Fibroblast of skin of right biceps (primary cell): ENCODE measurements around the gene TRIM14.
"Not testable (repeated sequence)": the region's sequence is repeated elsewhere in the genome, so short reads cannot be mapped to it uniquely, and the experiment has no call there.

Experiments
- DNase-seq: peaks from one replicate; pipeline ENCODE4 v3.0.0-alpha.2; 2013

TRIM14 gene

DNA sequence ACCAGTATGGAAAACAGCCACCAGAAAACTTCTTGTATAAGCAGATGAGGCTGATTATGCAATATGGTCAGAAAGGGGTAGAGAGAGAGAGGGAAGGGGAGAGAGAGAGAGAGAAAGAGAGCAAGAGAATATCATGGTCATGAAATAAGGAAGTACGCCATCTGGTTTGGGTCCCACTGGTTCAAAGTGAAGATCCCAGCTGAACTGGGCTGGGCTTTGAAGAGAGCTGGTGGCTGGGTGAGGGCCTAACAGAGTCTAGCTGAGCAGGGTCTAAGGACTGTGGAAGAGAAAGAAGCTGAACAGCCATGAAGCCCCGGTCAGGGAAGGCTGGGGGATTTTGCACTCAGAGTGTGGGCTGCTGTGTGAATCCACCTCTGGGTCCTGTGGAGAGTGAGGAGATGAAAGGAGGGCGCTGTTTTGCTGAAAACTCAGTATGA lies 14.6 kb downstream of the TRIM14 start:
- DNase-seq, result no peak

DNA sequence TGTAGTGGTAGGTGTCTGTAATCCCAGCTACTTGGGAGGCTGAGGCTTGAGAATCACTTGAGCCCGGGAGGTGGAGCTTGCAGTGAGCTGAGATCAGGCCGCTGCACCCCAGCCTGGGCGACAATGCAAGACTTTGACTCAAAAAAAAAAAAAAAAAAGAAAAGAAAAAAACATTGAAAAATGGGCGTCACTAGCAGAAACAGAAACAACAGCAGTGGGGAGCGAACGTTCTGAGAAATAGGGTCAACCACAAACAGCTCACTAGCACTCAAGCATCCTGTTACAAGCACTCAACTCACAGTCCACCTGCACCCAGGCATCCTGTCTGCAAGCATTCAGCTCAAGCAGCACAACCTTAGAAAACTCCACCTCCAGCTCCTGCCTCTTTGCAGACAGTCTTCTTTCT lies 17.2 kb downstream of the TRIM14 start:
- DNase-seq, result no peak

DNA sequence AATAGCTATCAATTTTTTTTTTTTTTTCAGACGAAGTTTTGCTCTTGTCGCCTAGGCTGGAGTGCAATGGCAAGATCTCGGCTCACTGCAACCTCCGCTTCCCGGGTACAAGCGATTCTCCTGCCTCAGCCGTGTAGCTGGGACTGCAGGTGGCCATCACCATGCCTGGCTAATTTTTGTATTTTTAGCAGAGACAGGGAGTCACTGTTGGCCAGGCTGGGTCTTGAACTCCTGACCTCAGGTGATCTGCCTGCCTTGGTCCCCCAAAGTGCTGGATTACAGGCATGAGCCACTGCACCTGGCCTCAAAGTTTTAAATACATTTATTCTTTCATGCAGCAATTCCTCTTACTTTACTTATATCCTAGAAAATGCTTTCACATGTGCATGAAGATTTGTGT lies 17.6 kb downstream of the TRIM14 start:
- no peak for DNase-seq

DNA sequence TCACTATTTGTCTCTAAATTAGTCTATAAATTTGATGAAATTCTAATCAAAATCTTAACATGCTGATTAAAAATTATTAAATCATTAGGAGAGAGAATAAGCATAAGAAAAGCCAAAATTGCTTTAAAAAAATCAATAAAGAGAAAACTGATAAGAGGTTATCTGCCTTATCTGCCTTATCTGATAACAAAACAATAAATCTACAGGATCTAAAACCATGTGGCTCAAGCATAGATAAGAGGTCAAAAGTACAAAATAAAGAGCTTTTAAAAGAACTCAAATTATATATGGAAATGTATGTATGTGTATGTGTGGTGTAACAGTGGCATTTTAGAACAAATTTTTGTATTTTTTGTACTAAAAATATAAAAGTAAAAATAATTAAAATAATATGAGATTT lies 18.6 kb downstream of the TRIM14 start:
- no peak for DNase-seq

DNA sequence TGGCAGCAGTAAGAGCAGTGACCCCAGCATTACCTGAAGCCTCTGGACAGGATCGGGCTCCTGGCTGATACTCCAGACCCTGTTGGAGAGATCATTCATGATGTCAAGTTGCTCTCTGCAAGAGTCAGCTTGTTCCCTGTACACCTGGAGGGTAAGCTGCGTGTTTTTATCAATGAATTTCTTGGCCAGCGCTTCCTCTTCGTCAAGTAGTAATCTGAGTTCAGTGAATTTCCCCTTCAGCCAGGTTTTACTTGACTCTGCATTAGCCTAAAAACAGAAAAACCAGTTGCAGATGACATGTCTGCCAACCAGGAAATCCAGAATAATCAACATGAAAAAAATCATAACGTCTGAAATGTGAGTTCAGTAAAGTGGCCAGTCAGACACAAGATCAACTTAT lies 19.1 kb downstream of the TRIM14 start:
- DNase-seq, result no peak

DNA sequence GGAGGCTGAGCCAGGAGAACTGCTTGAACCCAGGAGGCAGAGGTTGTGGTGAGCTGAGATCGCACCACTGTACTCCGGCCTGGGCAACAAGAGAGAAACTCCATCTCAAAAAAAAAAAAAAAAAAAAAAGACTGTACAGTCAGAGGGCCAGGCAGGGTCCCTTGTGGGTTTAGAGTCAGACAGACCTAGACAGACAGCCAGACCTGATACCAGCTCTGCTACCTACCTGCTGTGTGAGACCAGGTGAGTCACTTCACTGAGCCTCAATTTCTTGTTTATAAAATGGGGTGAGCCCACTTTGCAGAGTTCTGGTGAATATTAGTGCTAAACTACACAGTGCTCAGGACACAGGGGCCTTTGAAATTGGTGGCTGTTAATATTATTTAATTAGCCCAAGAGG lies 19.7 kb downstream of the TRIM14 start:
- DNase-seq, result no peak

DNA sequence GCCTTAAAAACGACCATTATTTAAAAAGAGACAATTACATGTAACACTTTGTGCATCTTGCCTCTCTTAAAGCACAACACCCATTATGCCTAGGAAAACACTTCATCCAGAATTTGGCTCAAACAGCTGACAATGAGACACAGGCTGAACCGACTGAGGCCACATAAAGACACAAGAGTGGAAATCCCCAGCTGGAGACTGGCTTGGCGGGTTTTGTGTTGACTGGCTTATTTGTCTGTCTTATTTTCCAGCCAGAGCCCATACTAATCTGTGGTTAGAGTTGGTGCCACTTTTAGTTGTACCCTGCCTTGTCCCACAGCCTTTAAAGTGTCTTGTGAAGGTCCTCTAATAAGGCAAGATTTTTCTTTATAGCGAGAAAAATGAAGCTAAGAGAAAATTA lies 21.2 kb downstream of the TRIM14 start:
- DNase-seq, result no peak

DNA sequence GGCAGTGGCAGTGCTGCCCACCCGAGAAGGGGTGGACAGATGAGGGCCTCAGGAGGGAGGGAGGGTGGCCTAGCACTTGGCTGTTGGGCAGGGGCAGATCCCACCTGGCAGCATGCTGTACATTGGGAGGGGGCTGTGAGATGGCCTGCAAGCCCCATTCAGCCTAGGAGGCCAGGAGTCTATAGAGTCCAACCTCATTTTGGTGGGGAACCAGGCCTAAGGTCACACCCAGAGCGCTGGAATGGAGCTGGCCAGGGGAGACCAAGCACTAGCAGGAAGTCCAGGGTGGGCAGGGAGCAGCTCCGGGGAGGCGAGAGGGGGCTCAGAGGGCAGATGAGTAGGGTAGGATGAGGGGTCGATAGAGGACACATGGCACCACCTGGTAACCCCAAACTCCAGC lies 22.9 kb downstream of the TRIM14 start:
- DNase-seq, result no peak

DNA sequence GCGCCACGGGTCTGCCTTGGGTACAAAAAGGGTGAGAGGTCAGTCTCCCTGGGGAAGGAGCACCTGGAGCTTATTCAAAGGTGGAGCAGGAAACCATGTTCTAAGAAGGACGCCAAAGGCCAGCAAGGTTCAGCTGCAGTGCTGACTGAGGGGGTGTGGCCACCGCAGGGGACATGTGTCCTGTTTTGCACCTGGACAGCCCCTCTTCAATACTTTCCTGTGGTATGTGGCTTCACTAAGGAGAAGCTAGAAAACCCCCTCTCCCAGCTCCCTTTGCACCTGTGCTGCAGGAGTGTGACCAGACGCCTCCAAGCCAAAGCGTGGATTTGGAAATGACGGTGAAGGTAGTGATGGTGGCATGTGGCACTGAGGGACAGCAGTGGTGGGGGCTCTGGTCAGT lies 23.6 kb downstream of the TRIM14 start:
- no peak for DNase-seq

DNA sequence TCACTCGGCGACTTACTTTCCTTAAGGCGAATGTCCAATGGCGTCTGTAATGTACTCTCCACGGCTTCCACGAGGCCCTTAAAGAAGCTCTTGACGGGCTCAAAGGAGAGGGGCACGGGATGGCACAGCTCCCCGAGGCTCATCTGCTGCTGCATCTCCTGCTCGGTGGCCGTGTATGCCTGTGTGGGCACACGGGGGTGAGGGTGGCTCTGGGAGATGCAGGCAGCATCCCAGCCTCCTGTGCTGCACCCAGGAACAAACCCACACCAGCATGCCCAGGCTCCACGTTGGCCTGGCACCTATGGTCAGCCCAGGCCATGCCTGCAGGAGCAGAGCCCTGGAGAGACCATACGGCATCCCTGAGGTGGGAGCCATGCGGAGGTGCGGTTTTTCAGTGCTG lies 24.2 kb downstream of the TRIM14 start:
- no peak for DNase-seq

DNA sequence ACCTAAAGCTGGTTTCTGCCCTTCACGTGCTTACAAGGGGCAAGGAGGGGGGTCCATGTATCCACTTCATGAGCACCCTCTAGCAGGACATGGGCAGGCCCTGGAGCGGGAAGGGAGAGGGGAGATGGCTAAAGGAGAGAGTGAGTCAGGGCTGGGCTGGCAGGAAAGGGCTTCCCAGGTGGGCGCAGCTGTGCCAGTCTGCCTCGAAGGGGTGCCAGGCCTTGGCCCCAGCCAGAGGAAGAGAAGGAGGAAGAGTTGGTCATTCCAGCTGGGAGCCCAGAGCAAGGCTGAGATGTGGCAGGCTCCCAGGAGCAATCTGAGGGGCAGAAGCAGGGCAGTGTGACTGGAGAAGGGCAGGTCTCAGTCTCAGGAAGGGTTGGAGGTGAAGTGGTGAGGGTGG lies 24.7 kb downstream of the TRIM14 start:
- DNase-seq, result no peak

DNA sequence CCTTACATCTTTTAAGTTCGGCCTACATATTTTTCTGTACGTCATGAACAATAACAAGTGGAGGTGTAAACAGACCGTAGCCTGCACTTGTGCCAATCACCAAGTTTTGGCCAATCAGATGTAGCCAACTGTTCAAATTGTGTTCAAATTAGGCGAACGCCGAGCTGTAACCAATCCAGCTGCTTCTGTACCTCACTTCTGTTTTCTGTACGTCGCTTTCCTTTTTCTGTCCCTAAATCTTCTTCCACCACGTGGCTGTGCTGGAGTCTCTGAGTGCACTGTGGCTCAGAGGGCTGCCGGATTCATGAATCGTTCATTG lies 26.4 kb downstream of the TRIM14 start:
- DNase-seq, result no peak

DNA sequence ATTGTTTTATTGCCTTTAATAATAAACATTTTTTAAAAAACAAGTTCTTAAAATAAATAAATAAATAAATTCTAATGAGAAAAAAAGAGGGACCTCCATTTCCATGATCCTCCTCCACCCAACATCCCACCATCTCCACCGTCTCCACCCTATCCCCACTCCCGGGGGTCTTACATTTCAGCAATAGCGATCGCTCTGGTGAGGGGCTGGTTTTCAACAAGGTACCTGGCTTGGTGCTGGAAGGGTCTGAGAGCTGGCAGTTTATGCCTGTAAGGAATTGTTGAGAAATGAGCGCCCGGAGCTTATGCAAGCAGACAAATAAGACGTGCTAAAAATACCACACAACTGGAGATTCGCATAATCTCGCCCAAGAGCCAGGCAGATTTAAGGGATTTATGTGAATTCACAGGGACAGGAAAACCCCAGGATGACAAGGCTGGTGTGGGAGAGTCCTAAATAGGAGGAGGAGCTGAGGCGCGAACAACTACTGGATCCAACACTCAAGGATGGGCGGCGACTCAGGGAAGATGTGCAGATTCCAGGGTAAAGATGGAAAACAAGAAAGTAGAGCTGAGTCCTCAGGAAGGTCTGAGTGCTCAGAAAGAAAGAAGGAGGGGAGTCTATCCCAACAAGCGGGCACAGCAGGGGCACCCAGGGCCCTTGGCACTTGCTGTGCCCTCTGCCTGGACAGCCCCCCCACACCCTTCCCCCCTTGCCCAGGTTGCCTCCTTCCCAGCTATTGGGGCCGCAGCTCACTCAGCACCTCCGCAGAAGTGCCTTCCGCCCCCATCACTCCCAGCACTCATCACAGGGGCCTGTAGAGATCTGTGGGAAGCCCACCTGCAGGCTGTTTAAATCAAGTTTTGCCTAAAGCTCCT lies 27.0 kb downstream of the TRIM14 start:
- peak; percentile 8 for DNase-seq

DNA sequence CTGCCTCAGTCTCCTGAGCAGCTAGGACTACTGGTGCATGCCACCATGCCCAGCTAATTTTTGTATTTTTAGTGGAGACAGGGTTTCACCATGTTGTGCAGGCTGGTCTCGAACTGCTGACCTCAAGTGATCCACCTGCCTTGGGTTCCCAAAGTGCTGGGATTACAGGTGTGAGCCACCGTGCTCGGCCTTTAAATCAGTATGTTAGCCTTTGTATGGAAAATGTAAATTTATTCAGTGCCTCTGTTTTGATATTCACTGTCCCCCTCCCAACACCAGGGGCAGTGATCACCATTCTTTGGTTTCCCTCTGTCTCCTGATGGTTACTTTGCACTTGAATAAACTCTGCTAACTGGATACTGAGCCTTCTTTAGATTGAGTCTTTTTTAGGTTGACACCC lies 28.3 kb downstream of the TRIM14 start:
- DNase-seq, result not testable (repeated sequence)

DNA sequence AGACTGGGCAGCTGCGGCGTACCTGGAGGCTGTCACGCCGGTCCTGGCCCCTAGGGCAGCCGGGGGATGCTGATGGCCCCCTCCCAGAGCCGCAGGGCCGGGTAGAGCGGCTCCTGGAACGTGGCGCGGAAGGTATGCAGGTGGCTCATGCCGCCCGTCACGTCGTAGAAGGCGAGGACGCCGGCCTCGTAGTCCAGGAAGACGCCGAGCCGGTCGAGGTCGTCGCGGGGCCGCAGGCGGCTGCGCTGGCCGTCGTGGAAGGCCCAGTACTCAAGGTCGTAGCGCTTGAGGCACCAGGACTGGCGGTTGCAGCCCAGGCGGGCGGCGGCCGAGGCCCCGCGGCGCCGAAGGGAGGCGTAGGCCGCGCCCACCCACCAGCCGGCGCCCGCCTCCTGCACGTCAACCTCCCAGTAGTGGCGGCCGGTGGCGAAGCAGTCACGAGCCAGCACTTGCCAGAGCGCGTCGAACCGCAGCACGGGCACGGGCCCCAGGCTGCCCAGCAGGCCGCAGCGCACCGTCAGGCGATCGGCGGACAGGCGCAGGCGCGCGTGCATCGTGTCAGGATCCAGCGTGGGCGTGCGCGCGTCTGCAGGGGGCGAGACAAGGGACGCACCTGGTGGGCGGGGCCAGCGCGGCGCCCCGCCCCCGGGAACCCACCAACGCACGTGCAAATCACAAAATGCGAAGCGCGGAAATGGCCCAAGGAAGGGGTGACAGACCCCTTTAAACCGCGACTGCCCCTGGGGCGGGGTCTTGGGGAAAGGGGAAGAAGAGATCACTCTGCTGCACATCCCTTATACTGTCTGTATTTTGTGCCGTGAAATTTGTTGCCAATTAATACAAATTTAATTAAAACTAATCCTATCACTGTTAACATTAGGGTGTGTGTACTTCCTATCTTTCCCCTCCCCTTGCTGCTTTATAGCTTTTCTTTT lies 31.3 kb downstream of the TRIM14 start:
- peak; percentile 61 for DNase-seq

DNA sequence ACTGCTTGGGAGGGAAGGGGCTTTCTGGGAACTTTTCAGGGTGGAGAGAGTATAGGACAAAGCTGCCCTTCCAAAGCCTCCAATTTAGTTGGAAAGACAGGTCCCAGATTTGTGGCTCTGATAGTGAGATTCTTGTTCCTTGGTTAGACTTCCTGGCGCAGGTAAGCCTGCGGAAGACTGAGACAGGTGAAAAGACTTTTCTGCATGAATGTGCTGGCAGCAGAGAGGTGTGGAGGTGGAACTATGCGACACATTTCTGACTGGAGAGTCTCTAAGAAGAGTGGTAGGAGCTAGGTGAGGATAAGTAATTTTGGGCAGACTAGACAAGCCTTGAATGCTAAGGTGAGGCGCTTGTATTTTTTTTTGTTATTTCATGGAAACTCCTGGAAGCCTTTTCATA lies 32.6 kb downstream of the TRIM14 start:
- no peak for DNase-seq

DNA sequence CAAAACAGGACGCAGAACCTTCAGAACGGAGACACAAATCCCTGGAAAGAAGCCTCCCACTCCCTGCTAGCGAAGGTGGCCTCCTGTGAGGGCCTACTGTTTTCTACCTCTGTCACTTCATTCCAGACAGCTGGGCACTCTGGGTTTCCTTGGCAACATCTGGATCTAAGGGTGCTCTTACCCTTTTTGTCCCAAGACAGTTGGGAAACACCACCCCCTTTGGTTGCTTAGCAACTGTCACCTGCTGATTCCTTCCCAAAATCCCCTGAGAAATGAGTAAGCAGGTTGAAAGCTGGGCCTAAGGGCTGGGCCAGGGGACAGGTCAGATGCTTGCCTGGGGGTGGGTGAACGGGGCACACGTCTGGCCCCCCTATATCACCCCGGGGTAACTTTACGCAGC lies 33.1 kb downstream of the TRIM14 start:
- peak; percentile 8 for DNase-seq

DNA sequence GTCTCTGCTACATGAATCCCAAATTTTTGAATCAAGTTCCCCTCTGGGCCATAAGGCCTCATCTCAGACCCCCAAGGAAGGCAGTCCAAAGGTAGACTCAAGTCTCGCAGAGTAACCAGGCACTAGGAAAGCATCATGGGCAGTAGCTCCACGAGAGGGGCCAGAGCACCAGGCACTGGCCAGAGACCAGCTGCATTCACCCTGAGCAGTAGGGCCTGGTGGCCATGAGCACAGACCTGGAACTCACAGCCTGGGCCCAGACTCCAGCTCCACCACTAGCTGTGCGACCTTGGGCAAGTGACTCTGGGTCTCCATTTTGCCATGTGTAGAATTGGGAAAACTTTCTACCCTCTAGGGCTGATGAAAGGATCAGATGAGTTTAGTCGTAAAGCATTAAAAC lies 34.0 kb downstream of the TRIM14 start:
- DNase-seq, result no peak

DNA sequence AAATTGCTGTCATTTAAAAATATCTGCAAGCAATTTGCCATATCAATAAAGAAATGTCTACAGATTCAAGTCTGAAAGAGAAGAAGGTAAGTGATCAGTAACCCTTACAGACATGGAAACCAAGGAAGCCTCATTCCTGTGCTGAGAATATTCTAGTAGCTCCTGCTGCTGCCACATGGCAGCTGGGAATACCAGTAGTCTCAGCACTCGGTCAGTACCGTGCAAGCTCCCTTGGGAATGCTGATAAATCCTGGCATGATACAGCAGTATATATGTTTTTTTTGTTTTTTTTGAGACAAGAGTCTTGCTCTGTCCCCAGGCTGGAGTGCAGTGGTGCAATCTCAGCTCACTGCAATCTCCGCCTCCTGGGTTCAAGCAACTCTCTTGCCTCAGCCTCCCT lies 34.6 kb downstream of the TRIM14 start:
- no peak for DNase-seq

DNA sequence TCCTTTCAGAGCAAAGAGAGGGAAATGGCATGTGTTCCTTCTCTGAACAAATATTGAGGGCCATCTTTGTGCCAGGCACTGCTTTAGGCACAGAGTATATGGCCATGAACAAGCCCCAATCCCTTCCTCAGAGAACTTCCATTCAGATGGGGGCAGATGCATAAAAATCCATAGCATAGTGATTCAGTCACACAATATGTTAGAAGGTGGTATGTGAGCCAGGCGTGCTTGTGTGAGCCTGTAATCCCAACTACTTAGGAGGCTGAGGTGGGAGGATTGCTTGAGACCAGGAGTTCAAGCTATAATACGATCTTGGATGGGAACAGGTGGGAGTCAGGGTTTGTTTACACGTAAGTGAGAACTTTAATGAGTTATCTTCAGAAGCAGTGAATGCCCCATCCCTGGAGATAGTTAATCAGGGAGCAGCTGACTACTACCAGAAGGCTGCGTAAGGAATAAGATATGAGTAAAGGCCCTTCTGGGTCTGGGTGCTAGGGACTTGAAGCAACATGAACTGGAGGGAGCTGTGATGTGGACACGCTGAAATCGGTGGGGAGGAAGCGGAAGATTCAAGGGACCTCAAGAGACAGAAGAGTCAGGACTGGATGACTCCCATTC lies 35.3 kb downstream of the TRIM14 start:
- no peak for DNase-seq

DNA sequence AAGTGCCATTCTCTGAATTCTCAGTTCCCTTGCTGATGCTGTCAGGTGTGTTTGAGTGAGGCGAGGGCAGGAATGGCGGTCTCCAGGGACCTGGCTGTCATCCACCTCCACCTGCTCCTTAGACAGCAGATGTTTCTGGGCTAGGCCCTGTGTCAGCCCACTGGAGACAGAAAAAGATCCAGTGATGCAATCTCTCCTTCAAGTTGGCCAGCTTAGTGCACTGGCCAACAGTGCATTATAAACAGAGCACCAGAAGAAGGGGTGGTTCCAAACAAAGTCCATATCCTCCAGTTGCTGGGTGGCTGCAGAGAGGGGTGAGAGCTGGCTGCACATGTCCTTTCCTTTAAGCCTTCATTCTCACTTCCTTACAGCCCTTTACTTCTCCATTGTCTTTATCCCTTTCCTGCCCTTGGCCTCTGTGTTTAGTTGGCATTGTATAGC lies 35.9 kb downstream of the TRIM14 start:
- DNase-seq, result no peak

DNA sequence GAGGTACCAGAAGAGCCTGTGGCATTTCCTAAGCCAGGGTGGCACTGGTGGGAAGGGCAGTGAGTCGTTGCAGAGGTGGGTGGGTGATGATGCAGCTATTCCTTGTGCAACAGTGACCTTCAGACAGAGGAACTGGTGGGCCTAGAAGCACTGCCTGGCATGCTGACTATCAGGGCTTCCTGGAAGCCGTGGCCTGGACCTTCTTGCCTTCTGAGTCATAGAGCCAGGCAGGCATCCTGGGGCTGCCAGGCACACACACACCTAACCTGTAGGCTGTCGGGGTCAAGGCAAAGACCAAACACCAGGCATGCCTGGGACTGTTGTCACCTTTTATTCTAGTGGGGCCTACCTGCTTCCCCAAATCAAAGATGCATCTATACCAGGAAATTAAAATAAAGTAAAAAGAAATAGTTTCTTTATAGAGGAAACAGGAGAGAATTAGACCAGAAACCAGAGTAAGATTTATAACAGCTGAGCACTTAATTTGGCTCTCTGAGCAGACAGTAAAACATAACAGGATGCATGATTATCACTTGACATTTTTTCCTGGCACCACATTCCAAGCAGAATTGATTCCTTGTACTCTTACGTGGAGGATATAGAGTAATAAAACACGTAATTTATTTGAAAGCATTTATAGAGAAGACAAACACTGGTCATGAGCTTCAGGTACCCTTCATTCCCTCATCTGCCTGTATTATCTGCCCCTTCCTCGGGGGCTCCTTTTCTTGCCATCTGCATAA lies 37.4 kb downstream of the TRIM14 start:
- peak; percentile 26 for DNase-seq

DNA sequence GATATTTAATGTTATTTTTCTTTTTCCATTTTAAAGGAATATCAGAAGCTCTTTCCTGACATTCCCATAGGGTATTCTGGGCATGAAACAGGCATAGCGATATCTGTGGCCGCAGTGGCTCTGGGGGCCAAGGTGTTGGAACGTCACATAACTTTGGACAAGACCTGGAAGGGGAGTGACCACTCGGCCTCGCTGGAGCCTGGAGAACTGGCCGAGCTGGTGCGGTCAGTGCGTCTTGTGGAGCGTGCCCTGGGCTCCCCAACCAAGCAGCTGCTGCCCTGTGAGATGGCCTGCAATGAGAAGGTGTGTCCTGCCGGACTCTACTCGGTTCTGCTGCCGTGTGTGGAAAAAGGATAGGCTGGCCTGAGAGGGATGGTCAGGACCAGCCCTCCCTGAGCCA lies 38.2 kb downstream of the TRIM14 start:
- DNase-seq, result no peak
